Hepatocyte (in vitro differentiated cells): ENCODE measurements around the gene CCL25.

ENCODE experiments used
- CTCF ChIP-seq: fragments of 200-600 bp; sonication (generic); IDR thresholded peaks from 2 replicates; pipeline ENCODE4 v1.5.1; 2016; ENCODE audit warnings: antibody characterized with exemption, mild to moderate bottlenecking; ENCODE audit not compliant: poor library complexity
- EZH2 ChIP-seq: fragments of 200-600 bp; sonication (generic); IDR thresholded peaks from 2 replicates; pipeline ENCODE4 v1.6.1; 2016; ENCODE audit warnings: antibody characterized with exemption, mild to moderate bottlenecking, borderline replicate concordance
- EZH2phosphoT487 ChIP-seq: fragments of 200-600 bp; sonication (generic); IDR thresholded peaks from one replicate; pipeline ENCODE4 v1.6.1; 2018; ENCODE audit warnings: antibody characterized with exemption, mild to moderate bottlenecking, low read depth, moderate library complexity; ENCODE audit not compliant: unreplicated experiment, severe bottlenecking

- TF ChIP-seq CTCF (no peak), EZH2phosphoT487 (no peak), EZH2 (no peak)
Measured at GRCh38 chr19:8054169-8054568, 1.6 kb downstream of the CCL25 start.
